PFSK-1 (cell line): ENCODE results near the gene PPP1R15B.
A peak's percentile ranks its signal among the peaks of the same experiment; 100 is the strongest.

Experiments
- FOXP2 ChIP-seq: optimal IDR thresholded peaks from 2 replicates; pipeline ENCODE3; 2011; ENCODE audit warnings: borderline replicate concordance, control low read depth, inconsistent platforms; ENCODE audit not compliant: insufficient read depth; ENCODE audit errors: extremely low read length, extremely low read depth
- POLR2AphosphoS5 ChIP-seq: IDR thresholded peaks from 2 replicates; pipeline ENCODE4 v1.6.1; 2012; ENCODE audit warnings: low read depth, mild to moderate bottlenecking, control low read depth, low read length, moderate library complexity
- REST ChIP-seq, 2 experiments: IDR thresholded peaks; 2 replicates each; pipeline versions ENCODE4 v1.6.1 to v1.8.0; 2011 to 2012; ENCODE audit warnings: low read depth in 2 of 2, low read length in 2 of 2, control low read depth in 1 of 2, inconsistent platforms in 1 of 2, mild to moderate bottlenecking in 1 of 2, moderate library complexity in 1 of 2; ENCODE audit not compliant: insufficient read depth in 1 of 2
- SIN3A ChIP-seq: IDR thresholded peaks from 2 replicates; pipeline ENCODE4 v1.6.1; 2012; ENCODE audit warnings: mild to moderate bottlenecking, low read length, moderate library complexity, borderline replicate concordance; ENCODE audit not compliant: insufficient read depth
- TAF1 ChIP-seq: IDR thresholded peaks from 2 replicates; pipeline ENCODE4 v1.6.1; 2012; ENCODE audit warnings: low read length, control low read depth, borderline replicate concordance; ENCODE audit not compliant: insufficient read depth

Gene PPP1R15B

GRCh38 chr1:204418174-204419063 lies 6.8 kb upstream of the PPP1R15B start:
- TF ChIP-seq TAF1: no peak
- no peak for TF ChIP-seq SIN3A
- no peak for TF ChIP-seq POLR2AphosphoS5
- no peak for TF ChIP-seq FOXP2
- no peak for TF ChIP-seq REST (IDR thresholded peaks at IDR 0.05; ENCODE audit: insufficient read depth in 1 of 2, low read depth in 2 of 2, low read length in 2 of 2)

- TF ChIP-seq POLR2AphosphoS5: 0 out of 2 replicates have a peak, but pooled peaks have one; percentile 16
- TF ChIP-seq REST (IDR thresholded peaks at IDR 0.05; ENCODE audit: insufficient read depth in 1 of 2, low read depth in 2 of 2, low read length in 2 of 2): peak in 1 of 2 experiments; percentile 24; a peak in 1 of 4 replicates
- no peak for TF ChIP-seq TAF1
- peak; percentile 35; the same call in 1 of the 2 replicates for TF ChIP-seq SIN3A
- TF ChIP-seq FOXP2: no peak
These were observed 5.7 kb upstream of the PPP1R15B start for GRCh38 chr1:204417074-204417997.

- TF ChIP-seq FOXP2 (no peak), POLR2AphosphoS5 (no peak), REST (IDR thresholded peaks at IDR 0.05; ENCODE audit: insufficient read depth in 1 of 2, low read depth in 2 of 2, low read length in 2 of 2) (no peak), TAF1 (no peak), SIN3A (no peak)
These were observed 5.0 kb upstream of the PPP1R15B start for GRCh38 chr1:204416589-204417073.

GRCh38 chr1:204415351-204415750 lies 3.7 kb upstream of the PPP1R15B start:
- TF ChIP-seq REST (IDR thresholded peaks at IDR 0.05; ENCODE audit: insufficient read depth in 1 of 2, low read depth in 2 of 2, low read length in 2 of 2) (no peak), FOXP2 (no peak), SIN3A (no peak), TAF1 (no peak), POLR2AphosphoS5 (no peak)
